ENCODE results near the gene UQCRH.

Gene UQCRH

DNA sequence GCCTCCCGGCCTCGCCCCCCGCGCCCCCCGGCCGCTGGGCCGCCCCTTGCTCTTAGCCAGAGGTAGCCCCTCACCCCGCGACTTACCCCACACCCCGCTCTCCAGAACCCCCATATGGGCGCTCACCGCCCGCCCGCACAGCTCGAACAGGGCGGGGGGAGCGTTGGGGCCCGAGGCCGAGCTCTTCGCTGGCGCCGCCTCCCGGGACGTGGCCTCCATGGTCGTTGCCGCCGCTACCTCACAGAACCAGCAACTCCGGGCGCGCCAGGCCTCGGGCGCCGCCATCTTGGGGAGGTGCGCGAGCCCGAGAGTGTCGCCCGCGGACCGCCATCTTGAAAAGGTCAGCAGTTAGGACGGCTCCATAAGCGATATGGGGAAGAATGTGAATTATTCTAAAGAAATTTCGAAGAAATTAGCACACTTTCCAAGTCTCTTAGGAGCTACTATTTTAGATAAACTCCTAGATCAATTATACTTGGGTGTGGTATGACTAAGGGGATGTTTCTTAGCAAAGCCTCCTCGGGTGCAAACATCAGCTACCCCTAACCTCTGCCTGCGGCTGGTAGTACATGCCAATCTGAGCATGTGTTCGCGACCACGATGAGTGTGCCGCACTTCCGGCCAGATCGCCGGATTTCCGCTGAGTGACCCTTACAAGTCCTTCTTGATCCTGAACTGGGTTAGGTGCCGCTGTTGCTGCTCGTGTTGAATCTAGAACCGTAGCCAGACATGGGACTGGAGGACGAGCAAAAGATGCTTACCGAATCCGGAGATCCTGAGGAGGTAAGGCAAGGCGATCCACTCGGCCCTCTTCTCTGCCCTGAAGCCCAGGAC is at the start of gene UQCRH, which contains the start of gene LRRC41:
Gene UQCRH, plus strand, starts transcription at position 661 of the 834 bp plus-strand sequence. Its CDS starts 69 bp downstream, at position 730.
Gene LRRC41, minus strand, starts transcription at position 579 of the 834 bp plus-strand sequence. Its CDS starts 294 bp downstream, at position 285.
- DNase-seq = peak; percentile 90 to 94

DNA sequence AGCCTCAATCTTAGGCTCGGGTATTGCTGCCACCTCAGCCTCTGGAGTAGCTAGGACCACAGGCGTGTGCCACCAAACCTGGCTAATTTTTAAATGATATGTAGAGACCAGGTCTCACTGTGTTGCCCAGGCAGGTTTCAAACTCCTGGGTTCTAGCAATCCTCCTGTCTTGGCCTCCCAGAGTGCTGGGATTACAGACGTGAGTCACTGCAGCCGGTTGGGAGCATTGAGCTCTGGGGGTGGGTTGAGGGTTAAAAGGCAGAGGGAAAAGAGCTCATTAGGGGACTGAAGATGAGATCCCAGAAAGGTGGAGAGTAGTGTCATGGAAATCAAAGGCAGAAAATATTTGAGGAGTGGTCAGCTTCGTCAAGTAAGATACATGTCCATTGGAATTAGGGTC is 48.8 kb upstream of the UQCRH start:
- no peak for DNase-seq

DNA sequence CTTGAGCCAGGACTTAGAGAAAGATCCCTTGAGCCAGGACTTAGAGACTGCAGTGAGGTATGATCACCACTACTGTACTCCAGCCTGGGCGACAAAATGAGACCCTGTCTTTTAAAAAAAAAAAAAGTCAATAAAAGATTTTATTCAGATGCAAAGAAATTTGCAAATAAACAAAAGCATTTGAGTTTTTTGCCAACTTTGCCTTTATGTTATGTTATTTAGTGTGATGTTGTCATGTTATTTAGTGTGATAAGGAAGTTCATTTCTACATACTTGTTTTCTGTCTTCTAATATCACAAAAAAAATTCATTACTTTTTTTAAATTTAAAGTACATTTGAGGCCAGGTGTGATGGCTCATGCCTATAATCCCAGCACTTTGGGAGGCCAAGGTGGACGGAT is 47.0 kb upstream of the UQCRH start:
- no peak for DNase-seq

DNA sequence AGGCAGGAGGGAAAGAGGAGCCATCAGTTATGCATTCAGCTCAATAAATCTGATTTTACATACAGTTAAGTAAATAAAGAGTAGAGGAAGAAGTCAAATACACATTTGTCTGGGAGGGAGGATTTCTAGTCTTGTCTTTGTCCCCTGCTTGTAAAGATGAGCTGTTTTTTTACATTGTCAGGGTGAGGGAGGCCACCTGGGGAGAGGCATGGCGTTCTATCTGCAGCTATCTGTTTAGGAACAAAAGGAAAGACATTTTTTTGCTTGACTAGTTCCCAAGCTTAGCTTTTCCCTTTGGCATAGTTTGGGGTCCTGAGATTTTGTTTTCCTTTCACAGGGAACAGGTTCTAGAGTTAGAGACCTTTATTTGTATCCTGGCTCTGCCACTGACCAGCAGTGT is 41.0 kb upstream of the UQCRH start:
- no peak for DNase-seq

DNA sequence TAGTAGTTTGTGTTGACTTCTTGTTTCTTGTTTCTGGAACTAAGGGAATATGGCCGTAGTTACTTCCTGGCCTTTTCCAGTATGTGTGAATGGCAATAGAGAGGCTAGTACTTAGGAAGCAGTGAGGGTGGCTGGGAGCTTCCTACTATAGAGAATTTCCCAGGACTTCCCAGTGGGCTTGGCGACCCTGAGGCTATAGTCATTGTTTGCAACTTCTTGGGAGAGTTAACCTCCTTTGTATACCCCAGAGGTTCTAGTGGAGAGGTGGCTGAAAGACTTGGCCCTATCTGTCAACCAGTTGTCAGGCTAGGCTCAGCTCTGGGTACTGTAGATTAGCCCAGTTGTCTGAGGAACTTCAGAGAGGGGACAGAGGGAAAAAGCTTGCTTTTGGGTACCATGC is 40.4 kb upstream of the UQCRH start:
- no peak for DNase-seq

GRCh38 chr1:46268578-46268977 is 34.9 kb upstream of the UQCRH start:
- no peak for DNase-seq

GRCh38 chr1:46274225-46275029 is 29.1 kb upstream of the UQCRH start:
- DNase-seq = no peak

DNA sequence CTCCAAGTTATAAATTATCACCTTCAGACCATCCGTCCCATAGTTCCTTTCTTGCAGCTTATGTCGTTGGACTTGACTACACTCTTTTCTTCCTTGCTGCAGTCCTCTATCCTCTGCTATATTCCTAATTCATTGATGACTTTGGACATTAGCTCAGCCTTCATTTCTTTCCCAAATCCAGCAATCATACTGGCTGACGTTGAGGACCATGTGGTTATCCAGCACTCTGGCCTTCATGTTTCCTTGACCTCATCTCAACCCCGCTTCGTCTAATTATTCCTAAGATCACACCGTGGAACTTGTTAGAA is 28.5 kb upstream of the UQCRH start:
- DNase-seq = no peak

DNA sequence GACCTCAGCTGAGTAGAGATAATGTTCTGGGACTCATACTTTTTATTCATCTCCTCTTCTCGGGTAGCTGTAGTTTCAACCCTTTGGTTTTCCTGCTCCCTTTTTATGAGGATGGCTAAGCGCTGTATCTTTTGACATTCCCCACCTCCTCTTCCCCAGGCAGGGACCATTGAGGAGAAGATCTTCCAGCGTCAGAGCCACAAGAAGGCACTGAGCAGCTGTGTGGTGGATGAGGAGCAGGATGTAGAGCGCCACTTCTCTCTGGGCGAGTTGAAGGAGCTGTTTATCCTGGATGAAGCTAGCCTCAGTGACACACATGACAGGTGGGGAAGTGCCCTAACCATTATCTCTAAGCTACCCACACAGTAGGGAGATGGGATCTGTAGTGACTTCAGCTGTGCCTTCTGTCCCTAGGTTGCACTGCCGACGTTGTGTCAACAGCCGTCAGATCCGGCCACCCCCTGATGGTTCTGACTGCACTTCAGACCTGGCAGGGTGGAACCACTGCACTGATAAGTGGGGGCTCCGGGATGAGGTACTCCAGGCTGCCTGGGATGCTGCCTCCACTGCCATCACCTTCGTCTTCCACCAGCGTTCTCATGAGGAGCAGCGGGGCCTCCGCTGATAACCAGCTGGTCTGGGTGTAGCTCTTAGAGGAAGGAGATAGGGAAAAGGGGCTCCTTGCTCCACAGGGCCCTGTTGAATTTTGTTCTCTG is 25.7 kb upstream of the UQCRH start:
- DNase-seq = no peak

DNA sequence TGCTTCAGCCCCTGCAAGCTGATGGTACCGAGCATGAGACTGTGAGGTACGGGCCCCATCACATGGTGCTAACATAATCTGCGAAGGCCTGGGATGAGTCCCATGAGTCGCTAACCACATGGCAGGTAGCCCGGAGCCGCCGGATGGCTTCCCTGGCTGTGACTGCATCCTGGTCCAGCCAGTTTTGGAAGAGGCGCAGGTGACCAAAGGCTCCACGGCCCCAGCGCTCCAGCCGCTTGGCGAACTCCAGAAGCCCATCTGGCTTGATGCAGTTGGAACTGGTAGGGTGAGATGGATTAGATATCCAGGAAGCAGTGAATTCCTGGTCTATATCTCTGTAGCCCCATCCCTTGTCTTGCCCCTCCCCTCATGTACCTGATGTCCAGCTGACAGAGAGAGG is 24.7 kb upstream of the UQCRH start:
- DNase-seq = no peak

- DNase-seq = no peak
Measured at GRCh38 chr1:46280092-46280491, 23.4 kb upstream of the UQCRH start.

DNA sequence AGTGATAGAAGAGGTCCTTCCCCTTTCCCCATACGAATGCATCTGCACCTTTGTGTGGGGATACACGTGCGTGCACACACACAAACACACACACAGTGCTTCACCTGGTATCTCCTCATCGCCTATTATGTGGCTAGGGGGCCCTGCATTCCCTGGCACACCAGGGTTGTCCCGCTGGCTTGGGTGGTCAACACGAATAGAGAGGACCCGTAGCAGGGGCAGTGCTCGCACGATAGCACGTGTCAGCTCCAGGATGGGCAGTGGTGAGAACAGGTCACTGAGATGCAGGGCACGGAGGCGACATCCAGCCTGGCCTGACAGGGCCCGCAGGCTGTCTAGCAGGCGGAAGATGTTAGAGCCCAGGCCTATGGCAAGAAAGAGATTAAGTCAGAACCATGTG is 22.5 kb upstream of the UQCRH start:
- DNase-seq = no peak

DNA sequence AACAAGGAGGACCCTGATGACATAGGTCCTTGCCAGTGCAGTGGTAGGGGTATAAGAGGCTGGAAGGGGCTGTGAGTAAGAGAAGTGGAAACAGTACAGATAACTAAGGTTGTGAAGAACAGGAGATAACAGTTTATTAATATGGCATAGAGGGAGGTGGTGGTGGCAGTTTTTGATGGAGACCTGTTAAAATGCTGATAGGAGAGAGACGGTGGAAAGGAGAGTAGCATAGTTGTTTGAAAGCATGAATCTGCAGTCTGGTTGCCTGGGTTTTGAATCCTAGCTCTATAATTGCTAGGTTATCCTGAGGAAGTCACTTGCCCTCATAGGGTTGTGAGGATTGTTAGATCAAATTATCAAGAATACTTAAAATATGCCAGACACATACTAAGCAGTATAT is 19.4 kb upstream of the UQCRH start:
- DNase-seq = no peak

DNA sequence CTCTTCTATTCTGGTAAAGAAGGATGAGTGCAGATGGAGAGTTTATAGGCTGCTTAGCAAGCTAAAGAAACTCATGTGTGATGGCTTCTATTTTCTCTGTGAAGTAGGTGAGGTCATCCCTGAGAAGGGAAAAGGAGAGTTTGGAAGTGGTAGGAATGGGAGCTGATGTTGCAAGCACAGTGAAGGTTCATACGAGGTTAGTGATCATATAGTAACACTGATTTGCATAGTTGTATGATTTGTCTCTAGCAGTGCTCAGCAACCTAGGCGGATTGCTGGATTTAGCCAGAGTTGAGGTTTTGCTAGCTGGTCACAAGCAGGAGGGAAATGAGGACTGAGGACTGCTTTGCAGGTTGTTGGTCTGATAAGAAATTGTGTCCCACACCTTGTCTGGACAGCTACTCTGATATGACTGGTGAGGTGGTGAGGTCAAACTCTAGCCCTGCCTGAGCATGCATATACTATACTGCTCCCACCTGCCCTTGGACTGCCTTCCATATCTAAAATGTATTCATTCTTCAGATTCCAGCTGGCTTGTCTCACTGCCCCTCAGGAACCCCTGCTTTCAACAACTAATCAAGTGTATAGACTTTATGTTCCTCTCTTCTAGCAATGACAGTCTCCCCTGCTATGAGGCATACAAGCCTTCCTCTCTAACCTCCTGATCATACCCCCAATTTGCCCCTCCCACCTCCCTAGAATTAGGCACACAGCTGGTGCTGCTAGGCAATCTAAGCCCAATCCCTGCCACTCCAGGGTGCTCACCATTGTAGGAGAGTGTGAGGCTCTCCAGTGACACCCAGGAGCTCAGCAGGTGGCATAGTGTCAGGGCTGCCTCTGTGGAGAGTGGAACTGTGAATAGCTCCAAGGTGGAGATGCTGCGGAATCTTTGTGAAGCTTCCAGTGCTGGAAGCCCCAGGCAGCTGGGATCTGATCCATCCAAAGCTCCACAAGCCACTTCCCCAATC is 18.6 kb upstream of the UQCRH start:
- DNase-seq = no peak

GRCh38 chr1:46285730-46286477 is 17.6 kb upstream of the UQCRH start:
- DNase-seq = peak in 1 of 2 experiments; percentile 27

- no peak for DNase-seq
Measured at GRCh38 chr1:46288485-46289133, 14.9 kb upstream of the UQCRH start.

GRCh38 chr1:46289134-46289494 is 14.4 kb upstream of the UQCRH start:
- no peak for DNase-seq

GRCh38 chr1:46289976-46290375 is 13.5 kb upstream of the UQCRH start:
- no peak for DNase-seq

GRCh38 chr1:46295306-46295705 is 8.2 kb upstream of the UQCRH start:
- DNase-seq = no peak

DNA sequence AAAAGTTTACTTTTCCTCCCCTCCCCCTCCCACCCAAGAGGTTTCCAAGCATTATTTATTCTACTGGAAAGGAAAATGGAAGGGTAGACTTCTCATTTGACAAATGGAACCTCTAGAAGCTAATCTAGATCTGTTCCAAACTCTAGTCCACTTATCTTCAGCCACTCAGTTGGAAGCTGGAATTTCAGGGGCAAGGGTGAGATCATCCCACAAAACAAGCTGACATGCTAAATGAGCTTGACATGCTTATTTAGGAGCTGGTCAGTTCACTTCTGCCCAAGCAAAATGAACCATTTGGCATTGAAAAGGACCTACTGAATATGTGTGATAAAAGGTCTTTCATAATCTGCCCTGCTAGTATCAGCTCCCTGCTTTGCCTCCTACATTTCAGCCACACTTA is 5.1 kb upstream of the UQCRH start:
- DNase-seq = no peak

All from NCI-H1930 (cell line).